HG03108 (cell line): ENCODE measurements around the gene ARHGAP35.
"Not testable (repeated sequence)": the region's sequence is repeated elsewhere in the genome, so short reads cannot be mapped to it uniquely, and the experiment has no call there.

Experiments
- ATAC-seq: cut with Tn5 transposase; IDR thresholded peaks from one replicate; pipeline ENCODE4 v1.9.1; 2021; ENCODE audit warnings: moderate library complexity; ENCODE audit not compliant: unreplicated experiment

Gene ARHGAP35

DNA sequence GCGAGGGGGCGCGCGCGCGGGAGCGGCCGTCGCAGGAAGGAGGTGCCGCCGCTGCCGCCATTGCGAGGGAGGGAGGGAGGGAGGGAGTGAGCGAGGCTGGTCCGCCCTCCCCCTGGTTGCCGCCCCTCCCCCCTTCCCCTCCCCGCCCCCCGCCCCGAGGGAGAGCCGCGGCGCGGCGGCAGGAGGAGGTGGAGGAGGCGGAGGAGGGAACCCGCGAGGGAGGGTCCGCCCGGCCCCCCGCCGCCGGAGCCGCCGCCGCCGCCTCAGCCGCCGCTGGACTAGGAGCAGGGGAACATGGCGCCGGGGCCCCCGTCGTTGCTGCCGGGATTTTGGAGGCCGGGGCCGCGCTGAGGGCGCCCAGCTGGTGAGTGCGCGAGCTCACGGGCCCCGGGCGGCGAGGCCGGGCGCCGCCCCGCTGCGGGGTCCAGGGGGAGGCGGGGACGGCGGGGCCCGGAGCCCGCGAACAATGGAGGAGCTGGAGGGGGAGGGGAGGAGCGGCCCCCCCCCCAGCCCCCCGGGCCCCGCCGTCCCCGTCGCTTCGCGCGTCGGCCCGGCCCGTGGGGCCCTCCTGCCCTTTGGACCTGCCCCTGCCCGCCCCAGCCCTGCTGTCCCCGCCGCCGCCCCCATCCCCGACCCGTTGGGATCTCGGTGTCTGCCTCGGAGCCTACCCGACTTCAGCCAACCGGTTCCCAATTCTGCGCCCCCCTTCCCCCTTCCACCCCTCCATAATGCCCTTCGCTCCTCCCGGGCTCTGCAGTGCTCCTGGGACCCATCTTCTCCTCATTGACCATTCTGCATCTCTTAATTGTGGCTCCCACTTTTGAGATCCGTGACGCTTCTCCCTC lies at the start of gene ARHGAP35:
Gene ARHGAP35 (plus strand): TSS at position 152 of the 845 bp plus-strand sequence. CDS start 57,679 bp downstream, outside the sequence.
- no peak for ATAC-seq

GRCh38 chr19:46812977-46813838 lies 47.6 kb upstream of the ARHGAP35 start:
- ATAC-seq: no peak

GRCh38 chr19:46813839-46814358 lies 46.9 kb upstream of the ARHGAP35 start:
- no peak for ATAC-seq

DNA sequence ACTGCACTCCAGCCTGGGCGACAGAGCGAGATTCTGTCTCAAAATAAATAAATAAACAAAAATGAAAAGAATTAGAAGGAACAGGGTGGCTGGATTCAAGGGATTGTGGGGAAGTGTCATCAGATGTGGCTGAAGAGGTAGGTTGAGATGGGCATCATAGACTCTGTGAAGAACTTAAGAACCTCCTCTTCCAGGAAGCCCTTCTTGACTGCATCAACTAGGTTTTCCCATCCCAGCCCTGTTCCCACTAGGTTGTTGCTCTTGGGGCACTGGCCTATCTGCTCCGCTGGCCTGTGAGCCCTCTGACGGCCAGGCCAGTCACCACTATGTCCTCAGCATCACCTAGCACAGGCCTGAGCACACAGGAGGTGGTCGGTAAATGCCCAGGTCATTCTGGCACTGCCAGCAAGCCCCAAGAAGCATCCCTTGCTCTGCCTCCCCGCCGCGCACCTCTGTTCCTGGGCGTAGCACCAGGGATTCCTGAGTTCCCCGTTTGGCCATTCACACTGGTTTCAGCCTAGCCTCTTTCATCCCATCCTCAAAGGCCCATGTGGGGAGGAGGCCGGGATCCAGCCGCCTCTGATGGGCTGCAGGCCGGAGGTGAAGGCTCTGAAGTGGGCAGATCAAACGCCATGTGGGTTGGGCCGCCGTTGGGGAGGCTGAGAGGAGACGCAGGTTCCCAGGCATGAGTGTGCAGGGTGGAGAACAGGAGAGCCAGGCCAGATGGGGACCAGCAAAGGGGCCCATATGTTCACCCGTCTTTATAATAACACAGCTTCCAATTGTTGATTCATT lies 44.8 kb upstream of the ARHGAP35 start:
- no peak for ATAC-seq

DNA sequence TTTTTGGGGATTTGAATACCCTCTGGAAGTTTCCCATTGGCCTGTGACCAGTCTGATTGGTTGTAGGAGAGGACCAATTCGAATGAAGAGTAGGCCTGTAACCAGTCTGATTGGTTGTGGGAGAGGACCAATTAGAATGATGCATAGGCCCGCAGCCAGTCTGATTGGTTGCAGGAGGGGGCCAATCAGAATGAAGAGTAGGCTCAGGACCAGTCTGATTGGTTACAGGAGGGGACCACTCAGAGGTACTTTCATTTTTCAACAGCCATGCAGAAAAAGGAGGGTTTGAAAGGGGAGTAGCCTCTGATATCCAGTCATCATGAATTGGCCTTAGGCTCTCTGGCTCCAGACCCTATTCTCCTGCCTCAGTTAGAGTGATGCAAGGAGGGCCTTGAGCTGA lies 42.0 kb upstream of the ARHGAP35 start:
- ATAC-seq: no peak

- no peak for ATAC-seq
Observed at GRCh38 chr19:46821512-46822409, 39.0 kb upstream of the ARHGAP35 start.

- not testable (repeated sequence) for ATAC-seq
Observed at GRCh38 chr19:46822410-46822787, 38.4 kb upstream of the ARHGAP35 start.

DNA sequence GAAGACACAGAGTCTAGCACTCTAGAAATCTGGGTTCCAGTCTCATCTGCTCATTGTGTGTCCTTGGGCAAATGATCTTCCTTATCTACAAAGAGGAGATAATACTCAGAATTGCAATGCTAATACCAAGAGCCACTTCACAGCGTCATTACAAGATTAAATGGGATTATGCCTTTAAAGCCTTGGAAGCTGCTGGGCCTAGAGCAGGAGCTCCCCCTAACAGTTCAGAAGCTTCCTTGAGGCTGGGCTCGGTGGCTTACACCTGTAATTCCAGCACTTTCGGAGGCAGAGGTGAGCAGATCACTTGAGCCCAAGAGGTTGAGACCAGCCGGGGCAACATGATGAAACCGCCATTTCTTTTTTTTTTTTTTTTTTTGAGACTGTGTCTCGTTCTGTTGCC lies 37.7 kb upstream of the ARHGAP35 start:
- no peak for ATAC-seq

- no peak for ATAC-seq
Observed at GRCh38 chr19:46824890-46825730, 35.7 kb upstream of the ARHGAP35 start.

DNA sequence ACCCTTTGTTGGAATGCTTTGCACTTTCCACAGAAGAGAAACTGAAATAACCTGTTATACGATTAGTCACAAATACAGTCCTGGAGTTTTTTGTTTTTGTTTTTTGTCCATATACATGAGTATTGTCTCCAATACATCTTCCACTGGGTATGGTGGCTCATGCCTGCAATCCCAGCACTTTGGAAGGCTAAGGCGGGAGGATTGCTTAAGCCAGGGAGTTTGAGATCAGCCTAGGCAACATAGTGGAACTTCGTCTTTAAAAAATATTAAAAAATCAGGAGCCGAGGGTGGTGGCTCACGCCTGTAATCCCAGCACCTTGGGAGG lies 35.1 kb upstream of the ARHGAP35 start:
- ATAC-seq: no peak

DNA sequence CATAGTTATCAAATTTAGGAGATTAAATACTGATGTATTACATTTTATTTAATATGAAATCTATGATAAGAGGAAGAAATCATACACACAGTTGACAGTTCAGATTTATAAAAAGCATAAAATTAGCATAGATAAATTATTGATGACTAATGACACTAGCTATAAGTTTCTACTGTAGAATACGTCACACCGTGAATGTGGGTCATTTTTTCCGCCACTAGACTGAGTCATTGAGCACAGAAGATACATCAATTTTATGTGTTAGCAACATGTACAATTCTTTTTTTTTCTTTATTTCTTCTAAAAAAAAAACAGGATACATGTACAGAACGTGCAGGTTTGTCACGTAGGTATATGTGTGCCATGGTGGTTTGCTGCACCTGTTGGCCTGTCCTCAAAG lies 32.3 kb upstream of the ARHGAP35 start:
- ATAC-seq: no peak

- ATAC-seq: no peak
Observed at GRCh38 chr19:46830864-46831263, 29.9 kb upstream of the ARHGAP35 start.

DNA sequence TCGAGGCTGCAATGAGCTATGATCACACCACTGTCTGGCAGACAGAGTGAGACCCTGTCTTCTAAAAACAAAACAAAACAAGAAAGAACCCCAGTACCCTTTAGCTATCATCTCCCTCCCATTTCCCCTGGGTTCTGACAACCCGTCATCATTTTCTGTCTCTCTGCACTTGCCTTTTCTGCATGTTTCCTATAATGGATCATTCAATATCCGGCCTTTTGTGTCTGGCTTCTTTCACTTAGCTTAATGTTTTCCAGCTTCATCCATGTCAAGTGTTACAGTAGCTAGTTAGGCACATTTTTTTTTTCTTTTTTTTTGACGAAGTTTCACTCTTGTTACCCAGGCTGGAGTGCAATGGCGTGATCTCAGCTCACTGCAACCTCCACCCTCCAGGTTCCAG lies 26.7 kb upstream of the ARHGAP35 start:
- no peak for ATAC-seq

DNA sequence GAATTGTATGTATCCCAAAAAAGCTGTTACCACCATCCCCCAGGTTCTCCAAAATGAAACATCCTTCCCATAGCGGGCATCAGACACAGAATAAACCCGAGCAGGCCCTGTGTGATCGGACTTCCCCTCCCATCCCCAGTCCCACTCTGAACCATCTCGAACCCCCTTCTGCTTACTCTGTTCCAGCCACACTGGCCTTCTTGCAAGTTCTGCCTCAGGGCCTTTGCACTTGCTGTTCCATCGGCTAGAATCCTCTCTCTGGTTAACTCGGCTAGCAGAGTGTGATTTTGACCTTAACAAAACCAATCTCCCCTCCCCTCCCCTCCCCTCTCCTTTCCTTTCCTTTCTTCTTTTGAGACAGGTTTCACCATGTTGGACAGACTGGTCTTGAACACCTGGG lies 25.8 kb upstream of the ARHGAP35 start:
- ATAC-seq: no peak

- ATAC-seq: no peak
Observed at GRCh38 chr19:46838160-46838559, 22.6 kb upstream of the ARHGAP35 start.

GRCh38 chr19:46839752-46840497 lies 20.9 kb upstream of the ARHGAP35 start:
- no peak for ATAC-seq

GRCh38 chr19:46840498-46840942 lies 20.3 kb upstream of the ARHGAP35 start:
- no peak for ATAC-seq

DNA sequence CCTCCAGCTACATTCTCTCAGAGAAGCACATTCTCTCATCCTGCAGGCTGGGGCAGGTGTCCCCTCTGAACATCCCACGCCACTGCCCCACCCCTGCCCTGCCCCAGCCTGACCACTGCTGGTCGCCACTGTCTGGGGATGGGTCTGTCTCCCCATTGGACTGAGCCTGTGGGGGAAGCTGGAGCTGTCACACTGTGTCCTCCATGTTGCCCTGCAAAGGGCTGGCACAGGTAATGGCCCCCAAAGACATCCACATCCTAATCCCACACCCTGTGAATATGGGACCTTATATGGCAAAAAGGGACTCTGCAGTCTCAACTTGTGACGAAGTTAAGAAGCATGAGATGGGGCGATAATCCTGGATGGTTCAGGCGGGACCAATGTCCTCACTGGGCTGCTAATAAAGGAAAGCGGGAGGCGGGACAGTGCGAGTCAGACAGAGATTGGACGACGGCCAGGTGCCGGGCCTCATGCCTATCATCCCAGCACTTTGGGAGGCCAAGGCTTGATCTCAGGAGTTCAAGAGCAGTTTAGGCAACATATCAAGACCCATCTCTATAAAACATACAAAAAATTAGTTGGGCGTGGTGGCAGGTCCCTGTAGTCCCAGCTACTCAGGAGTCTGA lies 19.2 kb upstream of the ARHGAP35 start:
- no peak for ATAC-seq
